Measurements from ENCODE around the gene MXD4. TPM values are rescaled to one million over a fixed set of nuclear protein-coding genes. Genes with fewer than 3 reads are reported as not detected.
A peak's percentile ranks its signal among the peaks of the same experiment; 100 is the strongest.

The MXD4 gene
- total and polyA plus RNA-seq, 9 of the 15 experiments (the other 6 are each of a cell fraction or from before 2014, with no cell fraction given), result 0.06 to 13.5 (median 5.9) TPM

GRCh38 chr4:2270341-2271165, 8.6 kb upstream of the MXD4 start:
- H3K79me2 ChIP-seq (ENCODE audit: control insufficient read depth, insufficient read depth, low read length), result no peaks in the 10 kb centered on the region
- peaks cover 17 to 91% of the 10 kb centered on the region in 2 experiments for H3K4me1 ChIP-seq (replicated peaks in 1 of 2; ENCODE audit: control insufficient read depth in 2 of 2, insufficient read depth in 2 of 2, low read length in 2 of 2)
- TF ChIP-seq ZNF253 (CRISPR knock-in tag; conservative IDR thresholded peaks at IDR 0.05), result no peak
- no peak for TF ChIP-seq HNRNPLL (IDR thresholded peaks at IDR 0.05; ENCODE audit: low read depth, low read length, poor library complexity, severe bottlenecking)
- TF ChIP-seq RBM22 (IDR thresholded peaks at IDR 0.05; ENCODE audit: low read depth, low read length, poor library complexity, severe bottlenecking), result peak; percentile 16
- no peak for TF ChIP-seq POLR2H (tag; IDR thresholded peaks at IDR 0.05; ENCODE audit: low read depth)
- TF ChIP-seq POLR2A (conservative IDR thresholded peaks at IDR 0.05), result no peak
- no peak for TF ChIP-seq TAF9B (IDR thresholded peaks at IDR 0.05; ENCODE audit: partially characterized antibody)
- H3K27ac ChIP-seq (ENCODE audit: extremely low read depth, low read depth, low read length), result no peak overlapping the region
- H2AFZ ChIP-seq (ENCODE audit: low read depth, low read length), result no peak overlapping the region
- peaks cover 12% of the 10 kb centered on the region; the same call in 1 of the 3 replicates for H3K36me3 ChIP-seq (ENCODE audit: control insufficient read depth, insufficient read depth, low read length)
- H3K4me3 ChIP-seq, result no peak overlapping the region
- in situ Hi-C loops (cut with MboI) (no loop called here), intact Hi-C loops (cut with micrococcal nuclease) (no loop called here)
- FAIRE-seq (no peak), ATAC-seq (no peak), DNase-seq (ENCODE audit: extremely low read depth in 1 of 4, low spot score in 3 of 4) (no peak)
- H4K20me1 ChIP-seq (replicated peaks; ENCODE audit: control insufficient read depth, insufficient read depth, low read length), result no peaks in the 10 kb centered on the region
- ChIA-PET CTCF (ENCODE audit: low intra/inter-chr PET ratio) (no interaction called here), POLR2A (interaction anchor here (1.1 kb wide), 1 partner anchor 9 kb away, joined by 3 read pairs; no protein-coding TSS in a partner anchor)
- 61% methylated on average over 15 of the region's 34 CpGs for WGBS (ENCODE audit: insufficient coverage, low coverage, missing lambda C conversion rate)
- no peaks in the 10 kb centered on the region for H3K9me1 ChIP-seq (ENCODE audit: control insufficient read depth, insufficient read depth, low read length)
- no peaks in the 10 kb centered on the region for H3K27me3 ChIP-seq (ENCODE audit: control insufficient read depth in 2 of 2, insufficient read depth in 2 of 2, low read length in 2 of 2)
- BruUV-seq (replicated peaks), result no TSS peak
- peak overlapping the region in 1 of 2 experiments; percentile 52; a peak in 1 of 4 replicates for H3K9ac ChIP-seq (ENCODE audit: insufficient read depth in 1 of 2, low read depth in 2 of 2, low read length in 2 of 2)
- no peaks in the 10 kb centered on the region for H3K9me3 ChIP-seq (replicated peaks; ENCODE audit: control insufficient read depth, insufficient read depth, low read depth, low read length)
- no peak overlapping the region for H3K4me2 ChIP-seq (ENCODE audit: insufficient read depth, low read length)

All from K562 (cell line).